GM19351 (cell line): ENCODE measurements around the gene TPRG1.
"Not testable (repeated sequence)": the region's sequence is repeated elsewhere in the genome, so short reads cannot be mapped to it uniquely, and the experiment has no call there.

ENCODE experiments used
- ATAC-seq: cut with Tn5 transposase; IDR thresholded peaks from one replicate; pipeline ENCODE4 v1.9.1; 2021; ENCODE audit warnings: mild to moderate bottlenecking, moderate library complexity; ENCODE audit not compliant: unreplicated experiment

The TPRG1 gene

GRCh38 chr3:189307963-189308362 is 136.2 kb downstream of the TPRG1 start:
- ATAC-seq, result peak; percentile 61

DNA sequence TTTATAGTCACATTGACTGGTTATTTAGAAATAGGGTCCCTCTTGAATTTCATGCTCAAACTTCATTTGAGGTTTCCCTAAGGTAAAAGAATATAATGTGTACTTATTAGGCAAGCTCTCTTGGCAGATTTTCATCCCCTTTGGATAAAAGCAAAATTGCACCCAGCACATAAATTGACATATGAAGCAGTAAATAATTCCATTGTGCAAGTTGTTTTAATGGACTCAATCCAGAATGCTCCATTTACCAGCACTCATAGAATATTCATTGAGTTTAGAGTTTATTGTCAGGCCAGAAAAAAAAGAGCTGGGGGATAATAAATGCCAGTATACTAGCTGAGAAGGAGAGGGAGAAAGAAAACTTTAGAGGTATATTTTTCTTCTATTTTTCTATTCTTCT is 136.8 kb downstream of the TPRG1 start:
- no peak for ATAC-seq

- ATAC-seq, result no peak
These were observed 137.7 kb downstream of the TPRG1 start for GRCh38 chr3:189309400-189309975.

GRCh38 chr3:189311521-189311920 is 139.8 kb downstream of the TPRG1 start:
- no peak for ATAC-seq

GRCh38 chr3:189312866-189313265 is 141.1 kb downstream of the TPRG1 start:
- no peak for ATAC-seq

DNA sequence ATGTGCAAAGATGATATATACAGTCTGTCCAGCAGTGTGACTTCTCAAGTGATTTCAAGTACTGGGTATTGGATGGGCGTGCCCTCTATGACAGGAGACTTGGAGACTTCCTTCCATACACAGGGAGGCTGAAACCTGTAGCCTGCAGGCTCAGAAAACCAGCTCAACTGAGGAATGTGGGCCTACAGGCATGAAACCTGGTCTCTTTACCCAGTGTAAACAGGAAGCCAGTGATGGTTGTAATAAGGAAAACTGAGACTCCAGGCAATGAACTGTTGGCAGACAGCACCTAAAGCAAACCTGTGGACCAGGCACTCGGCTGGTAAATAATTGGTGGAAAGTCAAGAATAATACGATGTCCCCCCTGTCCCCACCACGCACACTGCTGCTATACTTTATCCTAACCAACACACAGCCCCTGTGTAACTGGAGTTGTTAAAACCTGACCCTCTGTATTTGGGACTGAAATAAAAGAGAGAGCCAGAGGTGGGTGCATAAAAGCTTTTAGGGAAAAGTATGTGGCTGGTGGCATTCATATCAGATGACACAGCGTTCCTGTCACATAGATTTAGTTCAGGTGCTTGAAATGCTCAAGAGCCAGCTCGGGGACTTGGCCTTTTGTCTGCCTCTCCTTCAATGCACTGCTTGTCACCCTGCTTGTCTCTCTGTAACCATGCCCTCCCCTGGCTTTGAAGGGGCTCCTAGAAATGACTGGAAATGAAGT is 144.7 kb downstream of the TPRG1 start:
- no peak for ATAC-seq

DNA sequence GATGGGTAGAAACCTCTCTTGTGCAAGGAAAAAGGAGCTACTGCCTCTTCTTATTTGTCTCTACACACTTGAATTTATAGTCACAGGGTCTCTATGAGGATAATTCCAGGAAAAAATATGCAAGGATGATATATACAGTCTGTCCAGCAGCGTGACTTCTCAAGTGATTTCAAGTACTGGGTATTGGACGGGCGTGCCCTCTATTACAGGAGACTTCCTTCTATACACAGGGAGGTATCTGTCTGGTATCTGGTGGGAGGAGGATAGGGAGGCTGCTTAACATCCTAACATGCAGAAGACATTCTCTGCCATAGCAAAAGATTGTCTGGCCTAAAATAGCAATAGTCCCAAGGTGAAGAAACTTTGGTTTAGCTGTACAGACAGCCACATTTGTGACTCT is 146.1 kb downstream of the TPRG1 start:
- no peak for ATAC-seq

- no peak for ATAC-seq
These were observed 148.7 kb downstream of the TPRG1 start for GRCh38 chr3:189320511-189320910.

DNA sequence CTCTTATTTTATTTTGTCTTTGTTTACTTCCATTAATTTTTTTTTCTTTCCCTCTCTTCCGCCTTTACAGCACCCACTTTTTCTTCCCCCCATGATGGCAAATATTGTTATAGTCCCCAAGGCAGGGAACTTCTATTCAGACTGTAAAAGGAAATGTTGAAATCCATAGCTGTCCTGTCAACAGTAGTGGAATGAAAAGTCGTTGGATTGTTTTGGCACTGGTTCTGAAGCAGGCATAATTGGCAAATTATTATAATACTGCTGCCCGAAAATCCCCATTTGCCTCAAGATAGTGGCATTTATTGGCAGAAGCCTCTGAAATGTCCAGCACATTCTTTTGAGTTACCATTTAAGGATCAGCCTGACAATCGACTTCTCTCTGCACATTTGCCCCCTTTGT is 150.6 kb downstream of the TPRG1 start:
- ATAC-seq, result no peak

DNA sequence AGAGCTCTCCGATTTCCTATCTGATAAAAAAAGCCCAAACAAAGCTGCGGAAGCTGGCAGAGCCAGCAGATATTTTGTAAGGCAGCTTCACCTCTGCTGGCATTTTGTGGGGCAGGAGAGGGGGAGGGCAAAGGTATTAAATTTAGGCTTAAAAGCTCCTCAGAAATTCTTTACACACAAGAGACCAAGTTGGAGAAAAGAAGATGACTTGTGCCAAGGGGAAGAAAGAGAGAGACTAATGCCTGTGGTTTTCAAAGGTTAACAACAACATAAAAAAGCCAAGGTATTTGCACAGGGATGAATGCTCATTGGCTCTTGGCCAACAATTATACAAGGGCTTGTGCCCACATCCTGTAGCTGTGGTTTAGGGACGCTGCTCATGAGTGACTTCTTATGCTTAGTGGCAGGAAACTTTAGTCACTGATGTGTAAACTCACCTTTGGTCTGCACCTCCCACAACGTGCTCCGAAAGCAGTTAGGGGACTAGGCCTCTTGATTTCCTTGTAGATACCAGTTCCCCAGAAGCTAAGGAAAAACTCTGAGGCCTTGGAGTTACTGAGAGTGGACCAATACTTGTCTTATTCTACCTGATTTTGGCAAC is 152.9 kb downstream of the TPRG1 start:
- peak; percentile 100 for ATAC-seq

DNA sequence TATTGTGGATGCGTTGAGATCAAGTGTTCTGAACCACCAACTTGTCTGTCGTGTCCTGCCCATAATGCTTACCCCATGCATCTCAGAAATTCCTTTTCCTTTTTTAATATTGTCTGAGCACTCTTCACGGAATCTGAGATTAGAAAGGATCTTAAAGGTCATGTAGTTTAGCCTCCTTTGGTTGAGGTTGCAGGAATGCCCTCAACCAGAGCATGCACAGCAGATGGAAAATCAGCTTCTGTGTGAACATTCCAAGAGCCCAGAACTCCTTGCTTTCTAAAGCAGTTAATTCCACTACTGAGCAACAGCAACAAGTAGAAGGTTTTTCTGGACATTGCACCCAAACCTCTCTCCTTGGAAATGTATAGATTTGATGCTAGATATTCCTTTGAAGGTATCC is 153.7 kb downstream of the TPRG1 start:
- no peak for ATAC-seq

DNA sequence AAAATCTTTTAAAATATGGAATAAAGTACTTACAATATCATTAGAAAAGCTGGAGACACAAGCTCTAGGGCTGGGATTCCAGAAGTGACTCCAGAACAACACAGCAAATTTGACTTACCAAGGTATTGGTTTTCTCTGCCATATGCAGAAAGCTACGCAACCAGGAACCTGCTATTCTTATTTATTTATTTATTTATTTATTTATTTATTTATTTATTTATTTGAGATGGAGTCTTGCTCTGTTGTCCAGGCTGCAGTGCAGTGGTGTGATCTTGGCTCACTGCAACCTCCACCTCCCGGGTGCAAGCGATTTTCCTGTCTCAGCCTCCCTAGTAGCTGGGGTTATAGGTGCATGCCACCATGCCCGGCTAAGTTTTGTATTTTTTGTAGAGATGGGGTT is 157.9 kb downstream of the TPRG1 start:
- not testable (repeated sequence) for ATAC-seq

DNA sequence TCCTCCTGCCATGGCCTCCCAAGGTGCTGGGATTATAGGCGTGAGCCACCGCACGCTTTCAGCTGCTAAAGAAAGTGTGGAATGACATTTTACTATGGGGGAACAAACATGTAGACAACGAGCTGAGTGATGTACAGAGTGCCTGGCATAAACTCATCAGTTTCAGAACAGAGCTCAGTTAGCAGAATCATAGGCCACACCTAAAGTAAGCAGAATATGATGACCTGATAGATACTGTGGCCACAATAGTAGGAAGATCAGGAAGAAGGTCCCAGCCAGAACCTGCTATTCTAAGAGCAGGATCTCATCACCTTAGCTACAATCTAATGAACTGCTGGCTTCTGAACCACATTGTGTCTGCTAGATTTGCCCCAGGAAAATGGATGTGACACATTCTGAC is 158.3 kb downstream of the TPRG1 start:
- ATAC-seq, result no peak

DNA sequence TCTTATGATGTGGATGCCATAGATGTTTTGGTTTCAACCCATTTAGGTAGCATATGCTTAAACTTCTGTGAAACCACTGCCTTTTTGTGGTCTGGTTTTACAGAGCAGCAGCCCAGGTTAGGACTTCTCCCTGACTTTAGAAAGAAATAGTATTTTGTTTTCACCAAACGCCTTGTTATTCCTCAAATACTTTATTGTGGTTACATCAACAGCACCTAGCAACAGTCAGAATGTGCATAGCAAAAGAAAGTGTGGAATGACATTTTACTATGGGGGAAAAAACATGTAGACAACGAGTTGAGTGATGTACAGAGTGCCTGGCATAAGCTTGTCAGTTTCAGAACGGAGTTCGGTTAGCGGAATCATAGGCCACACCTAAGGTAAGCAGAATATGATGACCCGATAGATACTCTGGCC is 159.2 kb downstream of the TPRG1 start:
- peak; percentile 54 for ATAC-seq

- ATAC-seq, result no peak
These were observed 162.5 kb downstream of the TPRG1 start for GRCh38 chr3:189334064-189334920.

DNA sequence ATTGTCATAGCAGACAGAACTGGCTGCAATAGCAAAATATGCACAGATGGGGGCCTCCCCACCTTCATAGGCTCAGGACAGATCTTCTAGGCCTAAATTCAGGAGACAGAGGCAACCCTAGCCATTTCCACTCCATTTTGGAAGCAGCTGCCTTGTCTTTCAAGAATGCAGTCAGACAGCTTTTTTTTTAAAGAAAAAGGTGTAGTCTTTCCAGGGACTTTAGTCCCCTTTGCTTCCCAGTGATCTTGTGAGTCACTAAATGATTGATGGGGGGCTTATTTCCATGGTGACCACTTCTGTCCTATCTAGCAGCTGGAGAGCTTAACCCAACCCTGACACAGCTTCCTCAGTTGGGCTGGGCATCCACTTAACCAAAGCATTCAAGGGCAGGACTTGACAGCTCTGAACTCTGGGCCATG is 165.9 kb downstream of the TPRG1 start:
- no peak for ATAC-seq

DNA sequence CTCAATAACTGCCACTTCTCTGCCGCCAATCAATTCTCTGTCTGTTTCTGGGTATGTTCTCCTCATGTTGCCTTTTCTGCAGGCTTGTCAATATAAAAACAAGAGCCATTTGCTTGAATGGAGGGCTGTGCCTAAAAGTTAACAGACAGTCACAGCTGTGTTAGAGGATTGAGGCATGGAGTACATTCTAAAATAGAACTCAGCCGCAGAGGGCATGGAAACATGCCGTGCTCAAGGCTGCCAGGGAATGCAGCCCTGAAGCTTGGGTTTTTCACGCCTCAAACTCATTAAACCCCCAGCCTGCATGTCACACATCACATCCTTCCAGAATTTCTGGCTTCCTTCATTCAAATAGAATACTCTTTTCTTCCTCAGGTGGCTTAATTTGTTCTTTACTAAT is 166.6 kb downstream of the TPRG1 start:
- no peak for ATAC-seq

DNA sequence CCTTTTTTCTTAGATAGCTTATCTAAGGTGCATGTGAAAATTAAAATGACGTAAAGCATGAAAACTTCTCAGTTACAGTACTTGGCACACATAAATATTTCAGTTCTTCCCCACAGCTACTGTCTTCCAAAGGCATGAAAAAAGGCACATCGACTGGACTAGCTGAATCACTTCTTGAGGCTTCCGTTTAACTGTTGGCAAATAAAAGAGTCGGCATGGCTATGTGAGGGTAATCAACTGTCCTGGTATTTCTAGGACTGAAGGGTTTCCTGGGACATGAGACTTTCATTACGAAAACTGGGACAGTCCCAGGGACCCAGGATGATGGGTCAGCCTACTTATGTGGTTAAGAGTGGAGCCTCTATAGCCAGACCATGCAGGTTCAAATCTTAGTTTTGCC is 168.2 kb downstream of the TPRG1 start:
- no peak for ATAC-seq

DNA sequence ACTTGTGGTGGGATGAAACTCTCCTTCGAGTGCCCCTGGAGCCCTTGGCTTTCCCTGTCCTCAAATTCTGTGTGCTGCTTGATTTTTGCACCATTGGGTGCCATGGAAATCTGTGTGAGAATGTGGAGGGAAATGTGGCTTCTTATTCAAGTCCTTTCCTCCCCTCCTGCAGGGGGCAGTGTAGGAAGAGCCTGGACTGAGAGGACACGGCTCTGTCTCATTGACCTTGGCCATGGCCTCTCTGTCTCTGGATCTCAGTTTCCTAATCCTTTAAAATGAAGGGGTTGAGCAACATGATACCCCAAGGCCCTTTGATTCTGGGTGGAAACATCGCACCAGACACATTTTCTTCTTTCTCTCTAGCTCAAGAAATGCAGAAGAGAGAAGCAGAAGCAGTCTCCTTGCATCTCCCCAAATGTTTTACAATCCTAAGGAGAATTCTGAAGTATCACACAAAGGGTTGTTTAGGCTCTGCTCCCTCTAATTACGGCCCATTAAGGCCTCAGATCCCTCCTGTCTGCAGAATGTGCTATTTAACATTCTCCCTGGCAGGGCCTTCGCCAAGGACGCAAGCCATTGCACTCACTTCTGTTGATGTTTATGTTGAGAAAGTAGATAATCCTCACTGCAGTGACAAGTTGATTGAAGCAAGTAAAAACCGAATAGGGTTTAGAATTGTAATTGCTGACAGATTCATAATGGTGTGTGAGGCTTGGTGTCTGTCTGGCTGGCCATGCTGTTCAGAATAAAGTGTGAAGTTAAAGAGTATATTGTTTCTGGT is 169.1 kb downstream of the TPRG1 start:
- no peak for ATAC-seq

DNA sequence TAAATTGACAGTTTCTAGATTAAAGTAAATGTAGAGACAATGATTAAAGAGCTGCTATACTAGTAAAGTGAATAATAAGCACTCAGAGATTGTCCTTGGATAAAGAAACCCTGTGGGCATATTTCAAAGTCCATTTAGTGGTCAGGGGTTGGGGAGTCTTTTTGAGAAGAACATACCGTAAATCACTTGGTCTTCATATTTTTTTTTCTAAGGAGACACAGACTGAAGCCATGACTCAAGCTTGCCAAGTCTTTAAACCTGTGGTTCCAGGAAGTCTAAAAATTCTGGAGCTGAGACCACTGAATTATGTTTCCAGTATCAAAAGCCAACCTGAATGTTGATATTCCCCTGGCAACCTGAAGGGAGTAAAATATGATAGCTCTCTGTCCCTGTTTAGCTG is 171.0 kb downstream of the TPRG1 start:
- no peak for ATAC-seq

- no peak for ATAC-seq
These were observed 173.2 kb downstream of the TPRG1 start for GRCh38 chr3:189344996-189345395.
